GM18499 (cell line): ENCODE data around the gene KCNH1.

Source experiments
- ATAC-seq: cut with Tn5 transposase; IDR thresholded peaks from one replicate; pipeline ENCODE4 v1.9.1; 2021; ENCODE audit warnings: moderate number of reproducible peaks; ENCODE audit not compliant: insufficient read depth, unreplicated experiment

Gene KCNH1

DNA sequence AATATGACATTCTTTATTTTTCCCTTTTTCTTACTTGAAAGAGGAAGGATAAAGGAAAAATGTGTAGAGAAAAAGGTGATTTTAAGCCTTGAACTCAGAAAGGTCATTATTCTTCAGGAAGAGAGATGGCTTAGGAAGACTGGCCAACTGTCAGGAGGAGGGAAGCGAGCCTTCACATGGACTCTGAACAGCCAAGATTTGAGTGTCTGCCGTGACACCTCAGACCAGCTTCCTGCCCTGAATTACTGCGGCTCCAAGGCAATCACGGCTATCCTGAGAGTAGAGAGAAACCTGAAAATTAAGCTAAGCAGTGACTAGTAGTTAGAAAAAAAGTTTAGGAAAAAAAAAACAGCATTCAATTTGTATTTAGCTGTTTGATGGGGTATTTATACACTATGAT is 314.7 kb downstream of the KCNH1 start:
- no peak for ATAC-seq

DNA sequence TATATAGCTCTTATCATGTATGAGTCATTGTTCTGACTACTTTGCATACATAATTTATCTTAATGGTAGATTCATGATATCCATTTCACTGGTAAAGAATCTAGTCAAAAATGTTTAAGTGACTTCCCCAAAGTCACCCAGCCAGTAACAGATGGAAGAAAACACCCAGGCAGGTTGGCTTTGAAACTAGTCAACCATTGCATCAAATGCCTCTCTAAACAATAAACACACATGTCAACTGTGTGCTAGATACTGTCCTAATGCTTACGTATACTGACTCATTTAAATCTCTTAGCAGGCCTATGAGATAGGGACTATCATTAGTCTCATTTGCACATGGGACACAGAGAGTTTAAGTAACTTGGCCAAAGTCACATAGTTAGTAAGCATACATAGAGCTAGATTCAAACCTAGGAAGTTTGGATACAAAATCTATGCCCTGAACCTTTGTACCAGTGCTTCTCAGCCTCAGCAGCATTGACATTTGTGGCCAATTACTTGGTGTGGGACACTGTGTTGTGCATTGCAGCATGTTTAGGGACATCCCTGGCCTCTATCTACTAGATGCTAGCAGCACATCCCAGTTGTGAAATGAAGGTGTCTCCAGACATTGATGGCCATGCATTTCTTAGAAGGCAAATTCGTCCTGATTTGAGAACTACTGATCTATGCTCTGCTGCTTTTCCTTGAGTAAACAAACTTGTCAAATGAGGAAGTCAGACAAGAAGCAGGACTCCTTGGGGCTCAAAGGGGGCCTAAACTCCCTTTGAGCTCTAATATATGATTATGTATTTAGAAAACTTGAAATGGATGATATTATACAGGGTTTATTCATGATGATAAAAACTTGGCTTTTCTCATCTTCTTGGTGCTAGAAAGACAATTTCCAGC is 316.3 kb downstream of the KCNH1 start:
- no peak for ATAC-seq

DNA sequence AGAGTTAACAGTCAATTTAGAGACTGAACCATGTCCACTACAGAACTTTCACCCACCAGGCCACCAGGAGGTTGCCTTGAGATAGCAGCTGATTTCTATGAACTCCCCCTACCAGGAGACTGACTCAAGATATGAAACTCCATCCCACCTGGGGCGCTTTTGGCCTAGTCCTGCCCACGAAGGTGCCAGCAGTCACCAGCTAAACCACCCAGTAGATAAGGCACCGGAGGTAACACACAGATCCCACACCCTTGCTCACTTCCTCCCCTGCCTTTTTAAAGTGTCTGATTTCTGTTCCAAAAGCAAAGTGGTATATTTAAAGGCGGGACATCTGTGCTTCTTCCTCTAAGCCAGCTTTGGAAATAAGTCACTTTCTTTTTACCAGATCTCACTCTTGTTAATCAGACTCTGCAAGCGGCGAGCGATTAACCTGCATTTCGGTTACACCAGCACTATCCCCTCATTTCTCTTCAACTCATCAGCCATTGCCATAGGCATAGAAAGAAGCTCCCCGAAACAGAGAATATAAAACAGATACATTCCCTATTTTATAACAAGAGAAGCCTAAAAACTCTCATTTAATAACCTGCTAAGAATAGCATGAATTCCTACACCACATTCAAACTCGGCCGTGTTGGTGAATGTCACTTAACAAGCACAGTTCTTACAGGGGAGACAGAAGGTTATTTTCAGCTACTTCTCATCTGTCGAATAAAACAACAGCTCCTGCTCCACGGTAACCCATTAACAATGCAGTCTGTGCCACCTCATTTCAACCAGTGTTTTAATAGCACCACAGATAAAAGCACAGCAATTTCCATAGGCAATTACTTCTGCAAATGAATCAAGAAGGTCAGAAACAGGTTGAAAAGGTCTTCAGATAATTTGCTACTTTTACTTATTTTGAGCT is 318.1 kb downstream of the KCNH1 start:
- ATAC-seq: no peak

DNA sequence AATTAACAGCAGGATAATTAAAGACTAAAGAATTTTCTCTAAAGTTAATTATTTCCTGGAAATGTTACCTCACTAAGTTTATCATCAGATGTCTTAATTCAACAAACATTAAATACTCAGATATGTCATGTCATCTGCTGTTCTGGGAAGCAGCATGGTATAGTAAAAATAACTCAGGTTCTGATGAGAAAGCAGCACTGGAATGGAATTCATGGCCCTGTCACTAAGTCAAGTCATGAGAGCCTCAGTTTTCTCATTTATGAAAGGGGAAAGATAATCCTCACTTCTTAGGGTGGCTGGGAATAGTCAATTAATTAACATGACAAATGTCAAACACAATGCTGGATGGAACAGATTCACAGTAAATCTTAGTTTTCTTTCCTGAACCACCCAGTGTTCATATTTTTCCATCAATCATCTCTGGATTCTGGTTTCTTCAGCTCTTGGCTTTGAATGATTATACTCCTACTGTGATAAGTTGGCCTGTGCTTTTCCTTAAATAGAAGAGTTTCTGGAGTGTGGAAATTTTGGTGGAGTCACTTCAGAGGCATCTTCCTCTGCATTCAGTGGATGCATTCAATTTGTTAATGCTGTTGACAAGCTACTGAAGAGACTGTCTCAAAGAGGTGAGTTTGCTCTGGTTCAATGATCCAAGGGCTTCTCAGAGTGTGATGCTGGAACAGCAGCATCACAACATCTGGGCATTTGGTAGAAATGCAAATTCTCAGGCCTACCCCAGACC is 319.4 kb downstream of the KCNH1 start:
- no peak for ATAC-seq

DNA sequence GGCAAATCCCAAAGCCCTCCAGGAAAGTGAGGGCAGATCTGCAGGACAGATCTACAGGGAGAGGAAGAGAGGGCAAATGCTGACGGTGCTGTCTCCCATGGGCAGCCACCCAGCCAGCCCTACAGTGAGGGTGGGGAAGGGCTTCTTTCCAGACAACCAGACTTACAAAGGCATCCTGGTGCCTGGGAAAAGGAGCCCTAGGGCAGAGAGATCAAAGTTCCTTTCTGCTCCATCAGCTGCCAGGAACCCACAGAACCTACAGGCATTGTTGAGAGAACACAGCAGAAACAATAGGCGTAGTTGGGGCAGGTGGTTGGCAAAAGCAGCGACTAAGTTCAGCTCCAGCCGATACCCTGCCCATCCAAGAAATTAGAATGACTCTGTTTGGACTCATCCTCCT is 332.4 kb downstream of the KCNH1 start:
- ATAC-seq: no peak

DNA sequence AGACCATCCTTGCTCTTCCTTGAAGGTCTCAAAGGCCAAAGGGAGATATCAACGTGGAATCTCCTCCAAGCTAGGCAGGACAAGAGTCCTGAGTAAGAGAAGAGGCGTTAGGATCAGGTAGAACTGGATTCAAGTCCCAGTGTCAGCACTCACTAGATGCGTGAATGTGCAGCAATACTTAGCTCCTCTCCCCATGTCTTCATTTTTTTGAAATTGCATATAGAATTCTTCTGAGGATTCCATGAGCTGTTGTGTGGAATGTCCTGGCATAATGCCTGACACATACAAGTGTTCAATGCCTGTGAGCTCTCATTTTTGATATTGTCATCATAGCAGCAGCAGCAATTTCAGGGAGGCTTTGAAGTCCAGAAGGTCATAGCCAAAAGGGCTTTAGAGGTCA is 333.2 kb downstream of the KCNH1 start:
- ATAC-seq: no peak

DNA sequence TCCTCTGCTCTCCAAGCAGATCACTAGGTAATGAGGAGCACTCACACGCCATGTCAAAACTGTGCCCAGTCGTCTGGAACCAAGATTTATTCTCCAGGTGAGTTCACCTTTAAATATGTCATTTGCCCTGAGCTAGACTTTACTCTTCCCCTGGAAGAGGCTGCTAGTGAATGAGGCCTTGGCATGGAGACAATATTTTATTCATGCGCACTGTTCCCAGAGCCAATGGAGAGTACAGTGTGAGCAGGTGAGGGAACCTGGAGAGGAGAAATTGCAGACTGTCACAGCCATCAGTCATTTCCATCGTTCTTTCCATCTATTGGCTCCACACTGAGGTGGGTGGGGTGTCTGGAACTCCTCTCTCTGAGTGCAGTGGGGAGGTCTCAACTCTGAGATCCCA is 333.6 kb downstream of the KCNH1 start:
- no peak for ATAC-seq

DNA sequence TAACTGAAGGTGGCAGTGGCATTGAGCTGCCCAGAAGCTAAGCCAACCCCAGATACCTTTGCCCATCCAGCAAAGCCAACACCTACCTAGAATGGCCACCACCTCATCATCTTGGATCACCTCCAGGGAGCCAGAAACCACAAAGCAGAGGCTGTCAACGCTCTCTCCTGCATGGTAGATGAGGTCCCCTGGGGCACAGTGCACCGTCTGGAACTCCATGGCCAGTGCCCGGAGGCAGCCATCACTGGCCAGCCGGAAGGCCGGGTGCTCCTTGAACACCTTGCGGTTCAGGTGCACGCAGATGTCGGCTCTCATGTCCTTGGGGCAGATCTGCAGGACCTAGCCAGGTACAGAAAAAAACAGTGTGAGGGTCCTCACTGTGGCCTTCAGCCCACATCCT is 336.5 kb downstream of the KCNH1 start:
- ATAC-seq: no peak

DNA sequence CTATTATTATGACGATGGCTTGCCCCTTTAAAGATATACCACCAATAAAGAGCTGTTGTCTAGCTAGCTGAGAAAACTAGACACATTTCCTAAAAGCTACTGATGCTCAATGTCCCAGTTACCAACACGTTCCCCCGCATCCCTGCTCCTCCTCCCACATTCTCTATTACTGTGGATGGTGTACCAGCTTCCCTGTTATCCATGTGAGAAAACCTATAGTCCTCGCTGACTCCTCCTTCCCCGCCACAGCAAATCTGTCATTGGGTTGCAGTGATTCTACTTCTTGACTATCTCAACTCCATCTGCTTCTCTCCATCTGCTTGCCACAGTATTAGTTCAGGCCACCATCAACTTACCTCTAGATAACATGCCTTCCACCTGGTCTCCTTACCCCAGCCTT is 337.5 kb downstream of the KCNH1 start:
- no peak for ATAC-seq

DNA sequence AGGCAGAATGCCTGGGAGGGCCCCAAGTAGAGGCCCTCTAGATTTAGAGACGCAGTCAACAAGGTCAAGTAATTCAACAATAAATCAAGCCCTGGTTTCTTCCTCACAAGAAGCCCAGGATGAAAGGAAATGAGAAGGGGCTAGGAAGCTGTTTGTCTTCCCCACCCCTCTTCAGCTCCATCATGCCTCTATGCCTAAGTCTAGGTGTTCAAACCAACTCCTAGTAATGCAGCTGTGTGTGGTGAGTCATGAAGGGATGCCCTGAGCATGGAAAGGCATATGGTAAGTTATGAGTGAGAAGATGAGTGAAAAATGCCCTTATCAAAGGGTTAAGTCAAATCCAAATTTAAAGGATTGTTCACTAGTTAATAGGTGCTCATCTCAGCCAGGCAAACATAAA is 339.5 kb downstream of the KCNH1 start:
- ATAC-seq: no peak

DNA sequence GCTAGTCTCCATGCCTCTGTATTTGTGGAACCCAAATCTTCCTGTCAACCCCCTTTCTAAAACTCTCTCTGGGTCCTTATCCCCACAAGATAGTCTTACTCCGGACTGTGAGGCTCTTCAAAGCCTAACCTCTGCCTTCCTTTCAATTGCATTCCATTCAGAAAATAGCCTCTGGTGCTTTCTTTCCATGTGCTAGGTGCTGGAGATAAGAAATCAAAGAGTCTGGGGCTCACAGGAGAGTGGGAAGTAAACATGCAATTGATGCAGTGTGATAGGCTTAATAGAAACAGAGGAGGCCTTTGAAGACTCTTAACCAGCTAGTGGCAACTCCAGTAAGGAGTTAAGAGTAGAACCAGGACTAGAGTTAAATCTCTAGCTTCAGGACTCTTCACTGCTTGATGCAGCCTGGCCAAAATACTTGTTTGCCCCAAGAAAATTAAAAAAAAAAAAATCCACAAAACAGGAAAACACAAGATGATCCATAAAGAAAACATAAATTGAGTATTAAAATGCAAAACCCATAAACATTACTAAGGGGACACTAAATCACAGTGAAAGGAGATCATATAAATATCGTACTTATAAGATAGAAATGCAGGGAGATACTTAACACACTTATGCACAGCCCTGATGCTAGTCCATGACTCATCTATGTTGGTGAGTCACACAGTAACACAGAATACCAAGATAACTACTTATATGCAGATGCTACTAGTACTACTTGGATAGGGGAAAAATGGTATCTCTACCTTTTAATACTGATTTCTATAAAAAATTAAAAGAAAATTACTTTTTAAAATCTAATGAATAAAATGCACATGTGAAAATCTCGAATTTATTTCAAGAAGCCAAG is 341.5 kb downstream of the KCNH1 start:
- ATAC-seq: no peak

DNA sequence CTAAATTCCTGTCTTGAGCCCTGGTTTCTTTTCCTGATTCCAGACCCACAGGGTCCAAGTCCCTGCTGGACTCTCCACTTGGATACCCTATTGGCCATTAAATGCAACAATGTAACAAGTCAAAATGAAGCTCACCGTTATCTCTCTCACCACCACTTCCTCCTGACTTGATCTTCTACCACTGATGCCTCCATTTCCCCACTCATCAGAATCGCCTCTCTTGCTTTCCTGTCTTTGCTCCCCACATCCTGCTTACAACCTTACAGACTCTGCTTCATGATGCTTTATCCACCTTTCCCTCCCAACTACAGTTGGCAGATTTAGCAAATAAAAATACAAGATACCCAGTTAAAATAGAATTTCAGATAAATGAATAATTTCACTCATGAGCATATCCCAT is 343.8 kb downstream of the KCNH1 start:
- no peak for ATAC-seq

DNA sequence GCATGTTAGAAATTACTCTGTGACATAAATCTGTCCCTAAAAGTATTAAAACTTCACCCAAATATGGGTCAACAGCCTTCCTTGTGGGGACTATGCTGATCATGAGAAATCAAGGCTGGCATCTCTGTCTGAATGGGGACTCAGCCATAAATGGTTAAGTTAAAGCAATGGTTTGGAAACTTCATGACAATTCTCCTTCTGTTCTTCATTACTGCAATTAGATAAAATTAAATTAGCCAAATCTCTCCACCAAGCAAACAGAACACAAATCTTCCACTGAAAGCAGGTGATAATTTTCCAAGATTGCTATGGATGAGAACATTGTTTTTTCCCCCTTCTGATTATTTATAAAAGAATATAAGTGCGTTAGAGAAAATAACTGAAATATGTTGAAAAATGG is 346.1 kb downstream of the KCNH1 start:
- no peak for ATAC-seq

DNA sequence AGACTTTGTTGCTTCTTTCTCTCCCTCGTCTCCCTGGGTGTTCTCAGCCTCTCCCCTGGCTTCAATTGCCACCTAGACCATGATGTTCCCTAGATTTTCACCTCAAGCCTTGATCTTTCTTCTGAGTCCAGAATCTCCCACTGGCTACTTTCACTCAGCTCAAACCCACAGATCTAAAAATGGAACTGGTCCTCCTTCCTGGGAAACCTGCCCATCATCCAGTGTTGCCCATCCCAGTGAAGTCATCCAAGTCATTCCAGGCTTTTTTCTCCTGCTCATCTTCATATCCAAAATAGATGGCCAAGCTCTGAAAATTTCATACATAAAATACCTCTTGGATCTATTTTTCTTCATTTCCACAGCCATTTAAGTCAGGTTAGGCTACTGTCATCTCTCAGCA is 347.4 kb downstream of the KCNH1 start:
- ATAC-seq: no peak

DNA sequence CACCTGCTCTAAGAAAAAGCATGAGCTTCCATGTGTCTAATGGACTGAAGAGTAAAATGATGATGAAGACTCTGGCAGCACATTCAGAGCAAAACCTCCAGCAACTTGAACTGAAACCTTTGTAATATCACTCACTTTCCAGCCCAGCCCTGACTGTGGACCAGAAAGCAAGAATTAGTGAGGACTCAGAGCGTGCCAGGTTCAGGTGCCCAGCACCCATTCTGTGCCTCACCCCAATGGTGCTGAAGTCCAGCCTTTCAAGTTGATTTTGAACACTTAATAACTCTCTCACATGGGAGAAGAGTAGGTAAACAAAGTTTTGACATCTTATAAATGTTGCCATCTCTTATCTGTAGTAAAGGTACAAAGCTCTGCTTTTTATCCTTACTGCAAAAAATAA is 350.0 kb downstream of the KCNH1 start:
- ATAC-seq: no peak

DNA sequence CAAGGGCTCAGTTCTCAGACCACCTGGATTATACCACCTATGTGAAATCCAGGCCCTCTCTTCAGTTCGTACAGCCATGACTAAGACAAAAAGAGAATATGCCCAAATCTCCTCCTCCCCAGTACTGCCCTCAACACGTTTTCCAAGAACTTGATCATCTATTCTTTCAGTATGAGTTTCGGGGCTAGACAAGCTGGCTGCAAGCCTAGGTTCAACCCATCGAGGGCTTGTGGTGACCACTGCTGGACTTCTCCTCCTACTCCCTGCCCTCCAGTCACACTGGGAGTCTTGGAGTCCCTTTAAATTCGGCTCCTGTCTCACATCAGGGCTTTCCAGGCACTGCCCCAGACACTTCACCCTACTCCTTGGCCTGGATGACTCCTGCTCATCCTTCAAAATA is 352.3 kb downstream of the KCNH1 start:
- no peak for ATAC-seq

DNA sequence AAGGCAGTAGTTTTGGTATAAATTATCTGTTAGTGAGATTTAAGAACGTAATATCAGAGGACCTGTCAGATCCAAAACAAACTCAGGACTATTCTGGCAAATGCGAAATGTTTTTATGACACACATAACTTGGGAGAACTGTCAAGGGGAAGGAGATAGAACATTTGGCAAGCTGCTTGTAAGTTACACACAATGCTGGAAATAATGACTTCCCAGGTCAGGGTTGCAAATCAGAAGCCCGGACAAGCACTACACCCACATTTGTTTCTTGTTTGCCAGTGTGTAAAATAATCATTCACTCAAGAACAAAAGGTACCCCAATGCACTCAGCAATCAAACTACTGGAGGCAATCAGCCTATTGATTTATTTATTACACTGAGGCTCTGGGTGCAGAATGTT is 354.7 kb downstream of the KCNH1 start:
- ATAC-seq: no peak

DNA sequence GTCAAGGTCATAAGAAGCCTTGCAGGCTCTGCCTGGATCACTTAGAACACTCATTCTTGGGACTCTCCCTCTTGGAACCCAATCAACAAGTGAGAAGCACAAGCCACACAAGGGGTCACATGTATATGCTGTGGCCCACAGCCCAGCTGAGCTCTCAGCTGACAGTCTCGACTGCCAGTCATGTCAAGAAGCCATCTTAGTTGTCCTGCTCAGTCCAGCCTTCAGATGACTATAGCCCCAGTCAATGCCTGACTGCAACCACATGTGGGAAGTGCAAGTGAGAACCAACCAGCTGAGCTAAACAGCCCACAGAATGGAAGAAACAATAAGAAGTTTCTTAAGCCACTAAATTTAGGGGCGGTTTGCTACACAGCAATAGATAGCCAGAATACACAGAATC is 356.0 kb downstream of the KCNH1 start:
- ATAC-seq: no peak

DNA sequence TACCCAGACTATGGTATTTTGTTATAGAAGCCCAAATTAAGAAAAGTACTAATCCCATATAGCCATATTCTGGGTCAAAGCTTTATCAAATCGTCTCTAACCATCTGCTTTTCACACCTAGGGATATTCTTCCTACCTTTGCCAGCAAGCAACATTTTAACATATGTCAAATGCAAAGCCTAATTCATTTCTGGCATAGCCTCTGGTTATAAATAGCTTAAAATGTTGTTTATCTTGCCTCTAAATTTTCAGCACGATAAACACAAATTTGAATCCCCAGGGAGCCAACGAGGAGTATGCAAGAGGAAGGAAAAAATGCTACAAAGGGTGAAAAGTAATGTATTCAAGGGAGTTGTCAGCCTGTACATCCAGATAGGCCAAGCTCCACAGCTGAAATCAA is 357.2 kb downstream of the KCNH1 start:
- no peak for ATAC-seq

DNA sequence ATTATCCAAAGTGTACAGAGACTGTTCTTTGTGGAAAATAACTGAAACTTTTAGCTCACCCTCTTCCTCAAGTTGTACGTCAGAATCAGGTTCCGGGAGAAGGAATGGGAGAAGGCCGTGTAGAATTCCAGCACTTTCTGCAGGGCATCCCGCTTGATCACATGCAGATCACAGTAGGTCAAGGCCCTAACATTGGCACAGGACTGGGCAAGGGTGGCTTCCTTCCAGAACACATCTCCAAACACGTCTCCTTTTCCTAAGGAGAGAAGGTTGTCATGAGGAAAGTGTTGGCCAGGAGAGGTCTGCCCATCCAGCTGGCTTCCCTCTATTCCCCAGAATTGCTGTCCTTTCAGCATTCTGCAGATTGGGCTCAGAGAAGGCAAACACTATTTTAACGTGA is 358.7 kb downstream of the KCNH1 start:
- no peak for ATAC-seq
